ENCODE results near the gene PHKA1. TPM values are rescaled to one million over a fixed set of nuclear protein-coding genes. Genes with fewer than 3 reads are reported as not detected.
"Not testable (repeated sequence)": the region's sequence is repeated elsewhere in the genome, so short reads cannot be mapped to it uniquely, and the experiment has no call there.

The PHKA1 gene
- total RNA-seq, 2 donors from 2014 or later = 0.50 to 2.7 TPM

GRCh38 chrX:72576141-72576894 is 137.8 kb downstream of the PHKA1 start:
- H3K9me3 Mint-ChIP-seq = no peaks in the 10 kb centered on the region
- H3K4me1 Mint-ChIP-seq (ENCODE audit: low read depth in 2 of 2) = peaks cover 0 to 7% of the 10 kb centered on the region in 2 donors
- ATAC-seq = no peak
- H3K27ac Mint-ChIP-seq = no peak overlapping the region
- H3K27me3 Mint-ChIP-seq = peaks cover 11 to 13% of the 10 kb centered on the region in 2 donors
- no peak for DNase-seq (ENCODE audit: low spot score)
- no peak overlapping the region for H3K4me3 Mint-ChIP-seq
- peaks cover 4% of the 10 kb centered on the region for H3K36me3 Mint-ChIP-seq

DNA sequence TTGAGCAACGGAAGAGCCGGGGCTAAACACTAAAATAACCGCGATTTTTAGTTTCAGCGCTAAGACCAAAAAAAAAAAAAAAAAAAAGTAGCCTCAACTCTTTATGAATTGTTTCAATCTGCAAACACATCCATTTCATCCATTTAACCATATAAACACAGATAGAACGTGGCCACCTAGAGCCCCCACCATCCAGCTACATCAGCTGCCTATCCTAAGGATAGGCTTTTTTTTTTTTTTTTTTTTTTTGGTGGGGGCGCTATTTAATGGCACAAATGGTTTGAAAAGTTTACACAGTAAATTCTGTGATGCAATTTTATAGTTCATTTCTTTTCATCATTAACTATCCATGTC is 141.0 kb downstream of the PHKA1 start:
- Mint-ChIP-seq H3K27ac (peak overlapping the region; percentile 83 to 90), H3K36me3 (peaks cover 4% of the 10 kb centered on the region), H3K9me3 (no peaks in the 10 kb centered on the region), H3K4me3 (peak overlapping the region; percentile 97), H3K4me1 (ENCODE audit: low read depth in 2 of 2) (peaks cover 0 to 7% of the 10 kb centered on the region in 2 donors), H3K27me3 (peaks cover 11 to 13% of the 10 kb centered on the region in 2 donors)
- DNase-seq (ENCODE audit: low spot score) = no peak
- peak; percentile 17 to 38 for ATAC-seq

DNA sequence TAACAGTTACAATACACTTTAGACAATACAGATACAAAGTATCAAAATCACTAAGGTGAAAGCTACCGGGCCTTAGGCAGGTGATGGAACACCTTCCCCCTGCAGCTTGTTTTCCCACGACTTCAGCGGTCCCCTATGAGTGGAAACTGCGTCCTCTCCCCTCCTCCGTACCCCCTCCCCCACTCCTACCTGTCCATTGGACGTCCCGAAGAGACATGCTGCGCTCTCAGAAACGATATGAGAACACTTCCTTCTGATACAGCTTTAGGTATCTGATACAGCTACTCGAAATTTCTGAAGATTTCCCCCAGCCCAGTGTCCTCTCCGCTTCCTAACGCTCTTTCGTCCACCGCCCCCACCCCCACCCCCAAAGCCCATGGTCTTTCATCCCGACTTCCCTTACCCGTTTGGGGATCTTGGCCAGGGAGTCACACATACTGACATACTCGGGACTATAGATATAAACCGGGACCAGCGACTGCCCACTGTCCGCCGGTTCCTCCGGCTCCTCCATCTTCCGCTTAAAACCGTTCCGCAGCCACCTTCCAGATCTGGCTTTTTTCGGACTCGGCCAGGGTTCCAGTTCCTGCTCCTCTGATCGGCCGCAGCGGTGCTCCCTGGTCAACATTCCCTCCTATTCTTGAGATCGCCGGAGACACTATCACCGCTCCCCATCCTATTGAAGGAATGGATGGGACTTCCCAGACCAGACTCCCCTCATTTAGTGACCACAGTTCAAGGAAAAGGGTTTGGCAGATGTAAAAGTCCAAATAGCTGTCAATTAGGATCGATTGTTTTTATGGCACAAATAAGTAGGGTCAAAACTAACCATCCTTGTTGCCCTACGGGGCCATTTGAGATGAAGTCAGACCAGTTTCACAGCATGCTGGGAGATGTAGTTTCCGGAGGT is 141.6 kb downstream of the PHKA1 start, which contains the start of gene HDAC8:
TSS of gene HDAC8 (minus strand) at position 596 of the 910 bp plus-strand sequence. CDS start at position 514, 82 bp downstream.
- ATAC-seq (peak; percentile 90 to 92), DNase-seq (ENCODE audit: low spot score) (peak; percentile 62)
- peaks cover 0 to 7% of the 10 kb centered on the region in 2 donors for H3K4me1 Mint-ChIP-seq (ENCODE audit: low read depth in 2 of 2)
- peaks cover 11 to 13% of the 10 kb centered on the region in 2 donors for H3K27me3 Mint-ChIP-seq
- H3K9me3 Mint-ChIP-seq = no peaks in the 10 kb centered on the region
- peaks cover 4% of the 10 kb centered on the region for H3K36me3 Mint-ChIP-seq
- H3K4me3 Mint-ChIP-seq = peak within 1 kb of the TSS; percentile 97
- peak within 1 kb of the TSS; percentile 83 to 90 for H3K27ac Mint-ChIP-seq

- DNase-seq (ENCODE audit: low spot score) (no peak), ATAC-seq (no peak)
- H3K27me3 Mint-ChIP-seq = peaks cover 2% of the 10 kb centered on the region in 2 donors
- H3K36me3 Mint-ChIP-seq = peaks cover 4% of the 10 kb centered on the region
- H3K9me3 Mint-ChIP-seq = no peaks in the 10 kb centered on the region
- no peak overlapping the region for H3K4me3 Mint-ChIP-seq
- H3K4me1 Mint-ChIP-seq (ENCODE audit: low read depth in 2 of 2) = peaks cover 0 to 7% of the 10 kb centered on the region in 2 donors
- no peak overlapping the region for H3K27ac Mint-ChIP-seq
Measured at GRCh38 chrX:72569786-72570185, 144.3 kb downstream of the PHKA1 start.

- H3K4me3 Mint-ChIP-seq = no peak overlapping the region
- no peak overlapping the region for H3K27ac Mint-ChIP-seq
- H3K27me3 Mint-ChIP-seq = no peaks in the 10 kb centered on the region
- DNase-seq (ENCODE audit: low spot score) (no peak), ATAC-seq (no peak)
- H3K9me3 Mint-ChIP-seq = no peaks in the 10 kb centered on the region
- H3K36me3 Mint-ChIP-seq = peaks cover 4% of the 10 kb centered on the region
- H3K4me1 Mint-ChIP-seq (ENCODE audit: low read depth in 2 of 2) = peaks cover 0 to 7% of the 10 kb centered on the region in 2 donors
Measured at GRCh38 chrX:72568406-72569092, 145.6 kb downstream of the PHKA1 start.

- ATAC-seq (no peak), DNase-seq (ENCODE audit: low spot score) (no peak)
- H3K9me3 Mint-ChIP-seq = no peaks in the 10 kb centered on the region
- H3K27me3 Mint-ChIP-seq = no peaks in the 10 kb centered on the region
- no peak overlapping the region for H3K4me3 Mint-ChIP-seq
- H3K4me1 Mint-ChIP-seq (ENCODE audit: low read depth in 2 of 2) = no peaks in the 10 kb centered on the region
- peaks cover 4% of the 10 kb centered on the region for H3K36me3 Mint-ChIP-seq
- no peak overlapping the region for H3K27ac Mint-ChIP-seq
Measured at GRCh38 chrX:72566448-72566847, 147.7 kb downstream of the PHKA1 start.

GRCh38 chrX:72559655-72560054 is 154.5 kb downstream of the PHKA1 start:
- not testable (repeated sequence) for H3K27me3 Mint-ChIP-seq; ATAC-seq; H3K9me3 Mint-ChIP-seq; H3K4me3 Mint-ChIP-seq; H3K27ac Mint-ChIP-seq; DNase-seq (ENCODE audit: low spot score)
- Mint-ChIP-seq H3K4me1 (ENCODE audit: low read depth in 2 of 2) (peaks cover 11 to 15% of the 10 kb centered on the region in 2 donors), H3K36me3 (peaks cover 14% of the 10 kb centered on the region)

DNA sequence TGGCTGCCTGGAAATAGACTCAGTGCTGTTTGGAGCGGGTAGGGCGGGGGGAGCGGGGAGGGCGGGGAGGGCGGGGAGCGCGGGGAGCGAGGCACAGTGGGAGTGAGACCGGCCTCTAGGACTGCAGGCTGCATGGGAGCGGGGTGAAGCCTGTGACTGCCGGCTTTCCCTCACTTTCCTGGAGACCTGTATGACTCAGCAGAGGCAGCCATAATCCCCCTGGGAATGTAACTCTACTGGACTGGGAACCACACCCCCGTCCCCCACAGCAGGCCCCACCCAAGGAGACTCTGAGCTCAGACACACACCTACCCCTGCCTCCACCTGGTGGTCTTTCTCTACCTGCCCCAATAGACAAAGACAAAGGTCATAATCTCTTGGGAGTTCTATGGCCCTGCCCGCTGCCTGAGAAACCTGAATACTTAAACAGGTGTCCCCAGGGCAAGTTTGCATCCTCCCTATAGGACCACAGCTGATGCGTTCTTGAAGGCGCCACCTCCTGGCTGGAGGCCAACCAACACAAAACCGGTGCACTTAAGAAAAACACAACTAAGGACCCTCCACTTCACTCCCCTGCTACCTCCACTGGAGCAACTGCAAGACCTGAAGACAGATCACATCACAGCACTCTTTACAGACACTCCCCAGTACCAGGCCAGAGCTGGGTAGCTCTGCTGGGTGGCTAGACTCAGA is 159.5 kb downstream of the PHKA1 start:
- no peak overlapping the region for H3K4me3 Mint-ChIP-seq
- no peak for DNase-seq (ENCODE audit: low spot score)
- peaks cover 15% of the 10 kb centered on the region in 2 donors for H3K4me1 Mint-ChIP-seq (ENCODE audit: low read depth in 2 of 2)
- H3K27ac Mint-ChIP-seq = no peak overlapping the region
- H3K9me3 Mint-ChIP-seq = no peaks in the 10 kb centered on the region
- no peak for ATAC-seq
- H3K36me3 Mint-ChIP-seq = peaks cover 5% of the 10 kb centered on the region
- H3K27me3 Mint-ChIP-seq = peaks cover 0 to 6% of the 10 kb centered on the region in 2 donors

GRCh38 chrX:72552443-72552842 is 161.7 kb downstream of the PHKA1 start:
- H3K27ac Mint-ChIP-seq; H3K27me3 Mint-ChIP-seq; DNase-seq (ENCODE audit: low spot score); H3K4me3 Mint-ChIP-seq; H3K36me3 Mint-ChIP-seq; H3K9me3 Mint-ChIP-seq: not testable (repeated sequence)
- H3K4me1 Mint-ChIP-seq (ENCODE audit: low read depth in 2 of 2) = peaks cover 15 to 26% of the 10 kb centered on the region in 2 donors
- ATAC-seq = peak; percentile 70 to 85

- Mint-ChIP-seq H3K4me3 (no peak overlapping the region), H3K9me3 (no peaks in the 10 kb centered on the region), H3K27ac (no peak overlapping the region), H3K27me3 (peaks cover 0 to 6% of the 10 kb centered on the region in 2 donors), H3K4me1 (ENCODE audit: low read depth in 2 of 2) (peaks cover 12 to 30% of the 10 kb centered on the region in 2 donors), H3K36me3 (peaks cover 6% of the 10 kb centered on the region)
- ATAC-seq = no peak
- no peak for DNase-seq (ENCODE audit: low spot score)
Measured at GRCh38 chrX:72545990-72546389, 168.1 kb downstream of the PHKA1 start.

DNA sequence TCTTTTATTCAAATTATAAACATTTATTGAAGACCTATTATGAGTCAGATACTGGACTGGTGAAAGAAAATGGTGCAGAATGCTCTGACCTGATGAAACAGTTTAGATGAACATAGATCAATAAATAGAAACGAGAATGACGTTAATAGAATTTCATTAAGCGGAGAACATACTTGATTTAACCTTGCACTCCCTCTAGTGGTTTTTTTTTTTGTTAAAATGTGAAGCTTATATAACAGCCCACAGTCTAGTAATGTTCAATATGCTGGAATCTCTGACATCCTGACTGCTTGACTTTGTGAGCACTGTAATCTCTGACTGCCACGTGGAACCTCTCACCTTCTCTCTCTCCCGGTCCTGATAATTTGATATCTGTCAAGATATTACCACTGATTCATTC is 173.8 kb downstream of the PHKA1 start:
- DNase-seq (ENCODE audit: low spot score) = no peak
- no peak for ATAC-seq
- Mint-ChIP-seq H3K9me3 (no peaks in the 10 kb centered on the region), H3K4me3 (no peak overlapping the region), H3K4me1 (ENCODE audit: low read depth in 2 of 2) (peaks cover 4 to 8% of the 10 kb centered on the region in 2 donors), H3K27ac (no peak overlapping the region), H3K36me3 (no peaks in the 10 kb centered on the region), H3K27me3 (peaks cover 0 to 8% of the 10 kb centered on the region in 2 donors)

- no peak overlapping the region for H3K4me3 Mint-ChIP-seq
- H3K36me3 Mint-ChIP-seq = no peaks in the 10 kb centered on the region
- peaks cover 0 to 8% of the 10 kb centered on the region in 2 donors for H3K27me3 Mint-ChIP-seq
- peaks cover 4 to 8% of the 10 kb centered on the region in 2 donors for H3K4me1 Mint-ChIP-seq (ENCODE audit: low read depth in 2 of 2)
- H3K9me3 Mint-ChIP-seq = no peaks in the 10 kb centered on the region
- ATAC-seq = no peak
- DNase-seq (ENCODE audit: low spot score) = no peak
- no peak overlapping the region for H3K27ac Mint-ChIP-seq
Measured at GRCh38 chrX:72539822-72540221, 174.3 kb downstream of the PHKA1 start.

DNA sequence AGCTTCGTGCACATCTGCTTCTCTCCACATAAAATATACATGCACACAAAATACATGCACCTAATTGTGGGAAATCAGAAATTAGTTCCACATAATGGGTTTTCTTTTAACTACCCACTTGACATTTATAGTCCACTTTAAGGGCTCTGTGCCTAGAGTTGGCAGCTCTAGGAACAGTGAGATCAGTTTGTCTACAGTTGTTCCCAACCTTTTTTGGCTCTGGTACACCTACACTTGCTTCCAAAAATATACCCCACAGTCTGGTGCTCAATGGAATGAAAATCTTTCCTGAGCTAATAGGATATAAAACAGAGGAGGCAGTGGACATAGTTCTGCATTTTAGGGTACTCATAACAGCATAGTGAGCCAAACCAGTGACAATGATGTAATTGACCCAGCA is 177.6 kb downstream of the PHKA1 start:
- Mint-ChIP-seq H3K27ac (no peak overlapping the region), H3K4me1 (ENCODE audit: low read depth in 2 of 2) (peaks cover 0 to 8% of the 10 kb centered on the region in 2 donors), H3K9me3 (no peaks in the 10 kb centered on the region), H3K27me3 (peaks cover 0 to 5% of the 10 kb centered on the region in 2 donors), H3K4me3 (no peak overlapping the region), H3K36me3 (no peaks in the 10 kb centered on the region)
- DNase-seq (ENCODE audit: low spot score) (no peak), ATAC-seq (no peak)

Measured in natural killer cell treated with Interleukin-12 subunit alpha and Interleukin-12 subunit beta and Interleukin-15 and Interleukin-18, amount 100 ng/mL, for 72 hours (primary cell).